Esophagus mucosa (tissue), 1 donor: ENCODE data around the gene HSPA9. TPM values are rescaled to one million over a fixed set of nuclear protein-coding genes. Genes with fewer than 3 reads are reported as not detected.

Experiments
- ATAC-seq: fragments of 200-7000 bp; cut with Tn5 transposase; one replicate; pipeline ENCODE4 v1.9.1; 2020
- total RNA-seq: library from RNA; stranded (reverse); gene quantifications from one replicate; pipeline ENCODE4 v1.2.4, GENCODE V29; 2023
- donor health status: DM: yes; HTN: yes; CAD: no.

Gene HSPA9
- total RNA-seq, 1 donor from 2014 or later = 176 TPM

DNA sequence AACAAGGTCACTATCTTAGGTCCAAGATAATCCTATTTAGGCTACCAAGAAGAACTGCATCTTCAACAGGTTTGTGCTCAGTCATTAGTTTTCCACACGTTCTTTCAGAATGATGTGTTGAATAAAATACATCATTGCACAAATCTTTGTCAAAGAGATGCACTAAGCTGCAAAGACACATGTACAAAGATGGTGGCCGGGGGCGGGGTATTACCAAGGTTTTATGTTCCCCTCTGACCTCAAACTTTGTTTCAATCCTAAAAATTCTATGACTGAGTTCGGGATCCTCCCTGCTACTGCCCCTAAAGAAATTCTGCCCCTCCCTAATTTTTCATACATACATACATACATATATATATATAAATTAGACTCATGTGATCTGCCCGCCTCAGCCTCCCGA, 14.2 kb downstream of the HSPA9 start:
- ATAC-seq = no peak

GRCh38 chr5:138559937-138560336, 15.3 kb downstream of the HSPA9 start:
- peak; percentile 97 for ATAC-seq

- no peak for ATAC-seq
Measured at GRCh38 chr5:138557677-138558076, 17.5 kb downstream of the HSPA9 start.

GRCh38 chr5:138554143-138554542, 21.1 kb downstream of the HSPA9 start:
- ATAC-seq = no peak

GRCh38 chr5:138553437-138554095, 21.6 kb downstream of the HSPA9 start:
- no peak for ATAC-seq

DNA sequence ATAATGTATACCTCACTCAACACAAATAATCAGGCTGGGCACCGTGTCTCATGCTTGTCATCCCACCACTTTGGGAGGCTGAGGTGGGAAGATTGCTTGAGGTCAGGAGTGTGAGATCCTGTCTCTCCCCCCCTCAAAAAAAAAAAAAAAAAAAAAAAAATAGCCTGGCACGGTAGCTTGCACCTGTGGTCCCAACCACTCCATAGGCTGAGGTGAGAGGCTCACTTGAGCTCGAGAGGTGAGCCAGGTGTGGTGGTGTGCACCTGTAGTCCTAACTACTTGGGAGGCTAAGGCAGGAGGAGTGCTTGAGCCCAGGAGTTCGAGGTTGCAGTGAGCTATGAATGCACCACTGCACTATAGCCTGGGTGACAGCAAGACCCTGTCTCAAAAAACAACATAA, 22.5 kb downstream of the HSPA9 start:
- ATAC-seq = no peak

DNA sequence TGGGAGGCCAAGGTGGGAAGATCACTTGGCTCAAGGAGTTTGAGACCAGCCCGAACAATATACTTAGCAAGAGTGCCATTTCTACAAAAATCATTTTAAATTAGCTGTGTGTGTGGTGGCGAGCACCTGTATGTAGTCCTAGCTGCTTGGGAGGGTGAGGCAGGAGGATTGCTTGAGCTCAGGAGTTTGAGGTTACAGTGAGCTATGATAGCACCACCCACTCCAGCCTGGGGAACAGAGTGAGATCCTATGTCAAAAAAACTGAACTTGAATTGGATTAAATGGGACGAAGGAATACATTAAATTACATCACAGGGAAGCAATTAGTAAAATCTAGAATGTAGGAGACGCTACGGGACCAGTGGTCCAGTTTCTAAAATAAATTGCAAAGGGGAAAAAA, 25.8 kb downstream of the HSPA9 start:
- no peak for ATAC-seq

- ATAC-seq = no peak
Measured at GRCh38 chr5:138545919-138546562, 29.2 kb downstream of the HSPA9 start.

GRCh38 chr5:138544181-138545134, 30.7 kb downstream of the HSPA9 start:
- no peak for ATAC-seq

DNA sequence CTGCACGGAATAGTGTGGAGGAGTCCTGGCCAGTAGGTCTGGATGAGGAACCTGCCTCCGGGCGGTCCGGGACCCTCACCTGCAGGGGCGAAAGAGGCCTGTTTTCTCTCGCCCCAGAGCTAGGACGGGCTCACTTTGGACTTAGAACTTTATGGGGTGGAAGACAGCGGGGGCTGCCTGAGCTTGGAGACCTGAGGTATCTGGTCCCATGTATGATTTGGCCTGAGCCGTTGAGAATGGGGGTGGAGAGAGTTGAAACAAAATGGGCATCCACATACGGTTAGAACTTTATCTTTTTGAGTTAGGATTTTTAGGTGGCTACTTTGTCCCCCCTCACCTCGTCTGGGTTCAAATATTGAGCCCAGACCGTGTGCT, 31.5 kb downstream of the HSPA9 start:
- ATAC-seq = peak; percentile 61

DNA sequence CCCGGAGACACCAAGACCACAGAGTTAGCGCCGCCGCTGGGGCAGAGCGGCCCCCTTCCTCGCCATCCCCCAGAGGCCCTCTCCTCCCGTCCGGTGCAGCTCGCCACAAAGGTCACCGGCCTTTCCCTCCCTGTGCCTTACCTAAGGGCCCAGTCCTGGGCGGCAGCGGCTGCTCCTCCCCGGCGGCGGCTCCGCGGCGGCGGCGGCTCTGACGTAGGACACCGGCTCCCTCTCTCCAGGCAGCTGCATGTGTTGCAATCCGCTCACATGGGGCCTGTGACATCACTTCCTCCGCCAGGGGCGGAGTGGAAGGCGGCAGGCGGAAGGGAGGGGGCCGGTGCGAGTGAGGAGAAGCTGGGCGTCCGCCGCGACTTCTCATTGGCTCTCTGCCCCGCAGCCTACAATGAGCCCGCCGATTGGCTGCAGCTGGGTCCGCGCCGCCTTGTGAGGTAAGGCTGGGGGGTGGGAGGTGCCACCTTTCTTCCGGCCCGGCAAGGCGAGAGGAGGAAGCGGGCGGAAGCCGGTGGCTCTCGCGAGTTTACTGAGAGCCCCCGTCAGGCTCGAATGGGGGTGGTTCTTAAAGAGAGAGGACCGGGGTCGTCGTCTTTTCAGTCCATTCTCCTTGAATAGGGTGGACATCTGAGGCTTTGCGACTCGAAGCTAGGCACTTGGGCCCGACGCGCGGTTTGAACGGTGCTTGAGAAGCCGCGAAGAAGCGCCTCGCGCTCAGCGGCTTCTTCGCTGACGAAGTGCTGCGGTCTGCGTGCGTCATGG, 32.1 kb downstream of the HSPA9 start, which contains the start of gene ETF1:
Gene ETF1, minus strand, starts transcription at position 281 of the 774 bp plus-strand sequence. CDS start 318 bp downstream, outside the sequence.
- ATAC-seq = peak; percentile 98

DNA sequence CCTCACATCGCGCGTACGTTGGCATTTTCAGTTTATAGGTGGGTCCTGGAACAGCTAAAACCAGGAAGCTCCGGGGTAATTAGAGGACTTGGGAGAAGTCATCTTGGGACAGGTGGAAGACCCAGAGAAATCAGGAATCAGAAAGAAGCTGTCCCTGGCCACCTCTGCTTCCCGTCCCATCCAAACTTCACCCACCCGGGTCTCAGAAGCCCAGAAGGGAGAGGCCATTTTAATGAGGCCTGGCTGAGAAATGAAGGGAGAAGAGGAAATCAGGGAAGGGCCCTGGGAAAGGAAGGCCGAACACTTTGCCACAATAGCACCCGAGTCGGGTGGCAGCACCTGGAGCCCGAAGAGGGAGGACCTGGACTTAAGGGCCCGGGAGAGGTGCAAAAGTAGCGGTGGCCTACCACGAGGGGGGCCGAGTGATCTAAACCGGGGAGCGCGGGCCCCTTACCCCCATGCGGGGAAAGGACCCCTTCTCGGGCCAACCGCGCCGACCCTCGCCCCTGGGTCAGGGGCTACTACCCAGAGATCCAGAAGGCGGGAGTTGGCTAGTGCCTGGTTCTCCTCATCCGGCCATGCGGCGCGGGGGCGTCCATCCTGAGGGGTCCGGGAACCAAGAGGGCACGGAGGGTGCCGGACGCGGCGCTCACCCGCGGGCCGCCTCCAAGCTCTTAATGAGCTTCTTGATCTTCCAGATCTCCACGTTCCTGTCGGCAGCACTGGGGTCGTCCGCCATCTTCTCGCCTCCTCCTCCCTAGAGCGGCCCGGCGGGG, 32.8 kb downstream of the HSPA9 start:
- no peak for ATAC-seq

- no peak for ATAC-seq
Measured at GRCh38 chr5:138541511-138542179, 33.6 kb downstream of the HSPA9 start.

DNA sequence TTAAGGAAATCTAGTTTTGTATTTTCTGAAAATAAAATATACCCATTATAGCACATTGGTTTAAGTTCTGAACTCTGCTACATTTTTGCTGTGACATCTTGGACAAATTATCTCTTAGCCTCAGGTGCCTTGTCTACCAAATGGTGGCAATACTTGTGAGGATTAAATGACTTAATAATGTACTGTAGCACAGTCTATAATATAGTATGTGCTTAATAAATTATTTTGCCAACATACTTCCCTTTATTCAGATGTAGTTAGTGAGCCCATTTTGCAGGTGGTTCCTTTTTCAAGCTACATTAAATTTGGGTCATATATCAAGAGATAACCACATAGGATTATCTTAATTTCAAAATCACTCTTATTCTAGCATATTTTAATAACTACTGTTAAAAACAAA, 35.4 kb downstream of the HSPA9 start:
- no peak for ATAC-seq

- no peak for ATAC-seq
Measured at GRCh38 chr5:138538943-138539627, 36.1 kb downstream of the HSPA9 start.

GRCh38 chr5:138536665-138537315, 38.4 kb downstream of the HSPA9 start:
- peak; percentile 46 for ATAC-seq

GRCh38 chr5:138536215-138536614, 39.0 kb downstream of the HSPA9 start:
- ATAC-seq = no peak

DNA sequence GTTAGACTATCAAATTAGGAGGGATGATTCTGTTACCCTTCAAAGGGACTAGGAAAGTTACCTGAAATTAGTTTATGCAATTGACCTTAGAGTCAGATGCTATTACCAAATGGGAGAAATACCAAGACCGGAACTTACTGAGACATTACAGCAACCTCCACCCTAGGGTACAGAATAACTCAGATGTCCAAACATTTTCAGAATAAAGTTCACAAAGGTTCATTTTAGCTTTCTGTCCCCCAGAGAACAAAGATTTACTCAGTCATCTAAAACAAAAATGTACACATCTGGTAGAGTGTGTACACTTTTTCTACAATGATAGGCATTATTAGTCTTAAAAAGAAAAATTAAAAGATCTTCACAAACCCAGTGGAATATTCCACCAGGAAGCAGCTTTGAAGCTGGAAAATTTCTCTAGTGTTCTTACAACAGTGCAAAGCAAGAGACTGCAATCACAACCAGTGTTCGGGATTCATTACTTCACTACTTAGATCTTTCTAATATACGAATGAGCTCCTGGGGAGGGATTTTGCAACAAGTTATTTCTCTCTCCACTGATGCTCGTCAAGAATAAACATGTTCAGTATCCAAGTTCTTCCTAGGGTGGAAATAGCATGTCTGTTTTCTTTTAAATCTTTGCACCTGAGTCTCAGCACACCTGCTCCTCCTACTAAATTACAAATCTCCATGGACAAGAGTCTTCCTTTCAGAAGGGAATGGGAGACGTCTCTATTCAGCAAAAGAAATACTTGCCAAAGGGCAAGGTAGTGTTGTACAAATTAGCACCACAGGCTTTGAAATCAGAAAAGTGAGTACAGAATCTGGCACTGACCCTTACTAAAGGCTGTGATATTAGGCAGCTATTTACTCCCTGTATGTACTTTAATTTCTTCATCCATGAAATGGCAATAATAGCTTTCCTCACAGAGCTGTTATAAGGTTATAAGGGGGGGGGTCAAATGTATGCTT, 40.9 kb downstream of the HSPA9 start:
- no peak for ATAC-seq

DNA sequence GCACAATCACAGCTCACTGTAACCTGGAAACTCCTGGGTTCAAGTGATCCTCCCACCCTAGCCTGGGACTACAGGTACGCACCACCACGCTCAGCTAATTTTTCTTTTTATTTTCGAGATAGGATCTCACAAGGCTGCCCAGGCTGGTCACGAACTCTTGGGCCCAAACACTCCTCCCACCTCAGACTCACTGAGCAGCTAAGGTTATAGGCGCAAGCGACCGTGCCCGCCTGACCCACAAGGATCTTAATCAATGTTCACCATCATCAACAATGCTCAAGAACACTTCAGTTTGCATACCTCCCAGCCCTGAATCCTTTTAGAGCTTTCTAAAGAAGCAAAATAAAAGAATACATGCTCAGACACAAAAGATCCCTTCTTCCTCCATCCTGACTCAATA, 45.4 kb downstream of the HSPA9 start:
- no peak for ATAC-seq
